Endodermal cell (in vitro differentiated cells): ENCODE measurements around the gene SPON1. TPM values are rescaled to one million over a fixed set of nuclear protein-coding genes. Genes with fewer than 3 reads are reported as not detected.

Source experiments
- DNase-seq: peaks from one replicate; pipeline ENCODE4 v3.0.0-alpha.2; 2017
- H3K27ac ChIP-seq: 2 replicates; pipeline ENCODE4 v1.5.1; 2013; ENCODE audit warnings: mild to moderate bottlenecking, low read depth, low read length, moderate library complexity
- H3K27me3 ChIP-seq: 2 replicates; pipeline ENCODE4 v1.6.1; 2013; ENCODE audit warnings: mild to moderate bottlenecking, low read length, moderate library complexity; ENCODE audit not compliant: insufficient read depth, control insufficient read depth, poor library complexity, severe bottlenecking
- H3K36me3 ChIP-seq: 2 replicates; pipeline ENCODE4 v1.7.0; 2013; ENCODE audit warnings: mild to moderate bottlenecking, low read length, moderate library complexity; ENCODE audit not compliant: control insufficient read depth, insufficient read depth
- H3K4me1 ChIP-seq: one replicate; pipeline ENCODE4 v1.7.0; 2013; ENCODE audit warnings: low read length; ENCODE audit not compliant: control insufficient read depth, insufficient read depth
- H3K4me3 ChIP-seq: 2 replicates; pipeline ENCODE4 v1.5.1; 2013; ENCODE audit warnings: mild to moderate bottlenecking, low read length, moderate library complexity
- H3K9ac ChIP-seq: 2 replicates; pipeline ENCODE4 v1.6.1; 2013; ENCODE audit warnings: mild to moderate bottlenecking, low read length, moderate library complexity; ENCODE audit not compliant: poor library complexity, severe bottlenecking; ENCODE audit errors: extremely low read depth
- H3K9me3 ChIP-seq: 2 replicates; pipeline ENCODE4 v1.6.1; 2013; ENCODE audit warnings: mild to moderate bottlenecking, low read length, moderate library complexity; ENCODE audit not compliant: control insufficient read depth
- H3K27ac Mint-ChIP-seq: 2 replicates; pipeline ENCODE4 v1.8.0; 2020; ENCODE audit warnings: mixed read lengths
- H3K27me3 Mint-ChIP-seq: 2 replicates; pipeline ENCODE4 v1.8.0; 2021; ENCODE audit warnings: mild to moderate bottlenecking, mixed read lengths; ENCODE audit not compliant: insufficient read depth
- H3K36me3 Mint-ChIP-seq: 2 replicates; pipeline ENCODE4 v1.8.0; 2020; ENCODE audit warnings: low read depth, mixed read lengths
- H3K4me1 Mint-ChIP-seq: 2 replicates; pipeline ENCODE4 v1.8.0; 2020; ENCODE audit warnings: mixed read lengths
- H3K4me3 Mint-ChIP-seq: 2 replicates; pipeline ENCODE4 v1.8.0; 2020; ENCODE audit warnings: mild to moderate bottlenecking, moderate library complexity, mixed read lengths
- H3K9me3 Mint-ChIP-seq: 2 replicates; pipeline ENCODE4 v1.8.0; 2020; ENCODE audit warnings: mild to moderate bottlenecking, mixed read lengths
- WGBS, 2 experiments: methylation state at CpG; one replicate each; pipeline versions ENCODE4 v1.1.5 to v1.1.7; 2013; ENCODE audit warnings: missing lambda C conversion rate in 2 of 2, mixed read lengths in 1 of 2; ENCODE audit not compliant: insufficient coverage in 1 of 2, insufficient read length in 1 of 2; 5-methylcytosine and 5-hydroxymethylcytosine counted together
- total RNA-seq, 2 donors: library from RNA; stranded (reverse); fragmentation: NEBNext Ultra II Directional in 1 of 2; extraction: Animal tissue kit (Norgen Biotek cat#: 25700) in 1 of 2; gene quantifications; 2 replicates in 1 of 2; 3 replicates in 1 of 2; pipeline ENCODE4 v1.2.1, GENCODE V29; 2021
- TF ChIP-seq, protein P1 (sequence below): fragments of 200-600 bp; sonication (generic); conservative IDR thresholded peaks from 2 replicates; pipeline ENCODE4 v1.5.0; 2021; ENCODE audit warnings: antibody characterized with exemption, mild to moderate bottlenecking

SPON1 gene
- total RNA-seq, 2 donors from 2014 or later, result 0.13 to 1.6 TPM

DNA sequence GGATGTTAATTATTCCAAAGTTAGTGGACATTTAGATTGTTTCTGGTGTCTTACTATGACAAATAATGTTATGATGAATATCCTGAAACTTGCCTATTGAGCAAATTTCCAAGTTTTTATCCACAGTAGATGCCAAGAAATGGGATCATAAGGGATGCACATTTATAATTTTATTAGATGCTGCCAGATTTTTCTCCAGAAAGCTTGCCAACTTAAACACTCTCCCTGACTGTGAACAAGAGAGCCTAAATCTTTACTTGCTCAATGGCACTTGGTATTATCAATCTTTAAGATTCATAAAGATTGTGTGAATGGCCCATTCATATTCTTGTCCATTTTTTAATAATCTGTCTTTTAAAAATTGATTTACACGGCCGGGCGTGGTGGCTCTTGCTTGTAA, 82.4 kb downstream of the SPON1 start:
- H3K9ac ChIP-seq, result no peak overlapping the region
- H3K4me1 Mint-ChIP-seq, result peaks cover 5% of the 10 kb centered on the region
- H3K27ac ChIP-seq, result no peak overlapping the region
- no peak for DNase-seq
- no peaks in the 10 kb centered on the region for H3K9me3 ChIP-seq
- 94 to 100% methylated on average over 3 of the region's 3 CpGs for WGBS, 2 experiments
- no peak overlapping the region for H3K4me3 ChIP-seq
- H3K9me3 Mint-ChIP-seq, result no peaks in the 10 kb centered on the region
- H3K4me1 ChIP-seq, result no peaks in the 10 kb centered on the region
- TF ChIP-seq, protein P1, sequence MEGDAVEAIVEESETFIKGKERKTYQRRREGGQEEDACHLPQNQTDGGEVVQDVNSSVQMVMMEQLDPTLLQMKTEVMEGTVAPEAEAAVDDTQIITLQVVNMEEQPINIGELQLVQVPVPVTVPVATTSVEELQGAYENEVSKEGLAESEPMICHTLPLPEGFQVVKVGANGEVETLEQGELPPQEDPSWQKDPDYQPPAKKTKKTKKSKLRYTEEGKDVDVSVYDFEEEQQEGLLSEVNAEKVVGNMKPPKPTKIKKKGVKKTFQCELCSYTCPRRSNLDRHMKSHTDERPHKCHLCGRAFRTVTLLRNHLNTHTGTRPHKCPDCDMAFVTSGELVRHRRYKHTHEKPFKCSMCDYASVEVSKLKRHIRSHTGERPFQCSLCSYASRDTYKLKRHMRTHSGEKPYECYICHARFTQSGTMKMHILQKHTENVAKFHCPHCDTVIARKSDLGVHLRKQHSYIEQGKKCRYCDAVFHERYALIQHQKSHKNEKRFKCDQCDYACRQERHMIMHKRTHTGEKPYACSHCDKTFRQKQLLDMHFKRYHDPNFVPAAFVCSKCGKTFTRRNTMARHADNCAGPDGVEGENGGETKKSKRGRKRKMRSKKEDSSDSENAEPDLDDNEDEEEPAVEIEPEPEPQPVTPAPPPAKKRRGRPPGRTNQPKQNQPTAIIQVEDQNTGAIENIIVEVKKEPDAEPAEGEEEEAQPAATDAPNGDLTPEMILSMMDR, result no peak
- peaks cover 10% of the 10 kb centered on the region for H3K27me3 ChIP-seq
- H3K27me3 Mint-ChIP-seq, result peaks cover 4% of the 10 kb centered on the region
- H3K4me3 Mint-ChIP-seq, result no peak overlapping the region
- no peak overlapping the region for H3K27ac Mint-ChIP-seq
- H3K36me3 Mint-ChIP-seq, result no peaks in the 10 kb centered on the region
- no peaks in the 10 kb centered on the region for H3K36me3 ChIP-seq

DNA sequence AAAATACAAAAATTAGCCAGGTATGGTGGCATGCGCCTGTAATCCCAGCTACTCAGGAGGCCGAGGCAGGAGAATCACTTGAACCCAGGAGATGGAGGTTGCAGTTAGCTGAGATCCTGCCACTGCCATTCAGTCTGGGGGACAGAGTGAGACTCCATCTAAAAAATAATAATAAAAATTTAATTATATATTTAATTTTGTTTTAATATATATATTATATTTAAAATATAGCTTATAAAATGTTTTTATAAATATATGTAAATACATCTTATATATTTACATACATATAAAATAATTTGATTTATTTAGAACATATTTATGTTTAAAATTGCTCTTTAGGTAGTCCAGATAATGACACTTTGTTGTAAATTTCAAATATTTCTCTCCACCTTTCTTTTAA, 82.9 kb downstream of the SPON1 start:
- TF ChIP-seq, protein P1, result no peak
- peaks cover 10% of the 10 kb centered on the region for H3K27me3 ChIP-seq
- H3K9ac ChIP-seq, result no peak overlapping the region
- Mint-ChIP-seq H3K27ac (no peak overlapping the region), H3K4me3 (no peak overlapping the region), H3K36me3 (no peaks in the 10 kb centered on the region), H3K27me3 (peaks cover 4% of the 10 kb centered on the region), H3K4me1 (peaks cover 5% of the 10 kb centered on the region), H3K9me3 (no peaks in the 10 kb centered on the region)
- H3K4me1 ChIP-seq, result no peaks in the 10 kb centered on the region
- no peak overlapping the region for H3K4me3 ChIP-seq
- 97% methylated on average over 2 of the region's 2 CpGs; no CpG with 5 or more reads in 1 of the 2 experiments for WGBS, 2 experiments
- no peak overlapping the region for H3K27ac ChIP-seq
- H3K9me3 ChIP-seq, result no peaks in the 10 kb centered on the region
- H3K36me3 ChIP-seq, result no peaks in the 10 kb centered on the region
- DNase-seq, result no peak

DNA sequence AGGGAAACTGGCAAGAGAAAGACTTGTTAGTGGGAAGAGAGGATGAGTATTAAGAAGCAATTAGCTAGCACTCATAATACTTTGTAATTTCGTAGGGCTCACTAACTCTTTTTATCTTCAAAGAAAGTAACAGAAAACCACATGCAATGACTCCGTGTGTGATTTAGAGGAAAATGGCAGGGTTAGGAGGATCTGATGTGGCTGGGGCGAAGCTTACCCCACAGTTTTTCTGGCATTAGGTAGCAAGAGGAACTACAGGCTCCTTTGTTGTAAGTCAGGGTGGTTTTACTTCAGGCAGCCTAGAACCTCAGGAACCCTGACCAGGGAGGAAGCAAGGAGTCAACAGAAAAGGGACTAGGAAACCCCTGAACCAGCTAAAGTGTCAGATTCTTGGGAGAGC, 89.7 kb downstream of the SPON1 start:
- no peaks in the 10 kb centered on the region for H3K36me3 ChIP-seq
- H3K27ac ChIP-seq, result no peak overlapping the region
- H3K9me3 Mint-ChIP-seq, result no peaks in the 10 kb centered on the region
- no peak overlapping the region for H3K4me3 ChIP-seq
- no peaks in the 10 kb centered on the region for H3K4me1 ChIP-seq
- TF ChIP-seq, protein P1, result no peak
- no peak overlapping the region for H3K27ac Mint-ChIP-seq
- H3K9me3 ChIP-seq, result no peaks in the 10 kb centered on the region
- 95 to 100% methylated on average over 2 of the region's 3 CpGs for WGBS, 2 experiments
- no peak overlapping the region for H3K9ac ChIP-seq
- no peak for DNase-seq
- H3K27me3 ChIP-seq, result peaks cover 29% of the 10 kb centered on the region
- no peak overlapping the region for H3K4me3 Mint-ChIP-seq
- no peaks in the 10 kb centered on the region for H3K36me3 Mint-ChIP-seq
- peaks cover 2% of the 10 kb centered on the region for H3K4me1 Mint-ChIP-seq
- peaks cover 3% of the 10 kb centered on the region for H3K27me3 Mint-ChIP-seq
